Peyer's patch (tissue), 4 donors: ENCODE data around the gene GPT2.

Experiments used
- POLR2A ChIP-seq, 2 donors: fragments of 450-650 bp; IDR thresholded peaks; one replicate each; pipeline ENCODE4 v1.5.1; 2017; ENCODE audit warnings: antibody characterized with exemption in 2 of 2, mild to moderate bottlenecking in 2 of 2, moderate library complexity in 2 of 2
- TF ChIP-seq, protein P1 (sequence below), 6 experiments: fragments of 450-650 bp in 4 of 6; fragments of 200-600 bp in 2 of 6; sonication (generic) in 1 of 6; IDR thresholded peaks; one replicate each; pipeline ENCODE4 v1.5.1; 2017 to 2019; ENCODE audit warnings: antibody characterized with exemption in 6 of 6, mild to moderate bottlenecking in 3 of 6, moderate library complexity in 1 of 6

DNA sequence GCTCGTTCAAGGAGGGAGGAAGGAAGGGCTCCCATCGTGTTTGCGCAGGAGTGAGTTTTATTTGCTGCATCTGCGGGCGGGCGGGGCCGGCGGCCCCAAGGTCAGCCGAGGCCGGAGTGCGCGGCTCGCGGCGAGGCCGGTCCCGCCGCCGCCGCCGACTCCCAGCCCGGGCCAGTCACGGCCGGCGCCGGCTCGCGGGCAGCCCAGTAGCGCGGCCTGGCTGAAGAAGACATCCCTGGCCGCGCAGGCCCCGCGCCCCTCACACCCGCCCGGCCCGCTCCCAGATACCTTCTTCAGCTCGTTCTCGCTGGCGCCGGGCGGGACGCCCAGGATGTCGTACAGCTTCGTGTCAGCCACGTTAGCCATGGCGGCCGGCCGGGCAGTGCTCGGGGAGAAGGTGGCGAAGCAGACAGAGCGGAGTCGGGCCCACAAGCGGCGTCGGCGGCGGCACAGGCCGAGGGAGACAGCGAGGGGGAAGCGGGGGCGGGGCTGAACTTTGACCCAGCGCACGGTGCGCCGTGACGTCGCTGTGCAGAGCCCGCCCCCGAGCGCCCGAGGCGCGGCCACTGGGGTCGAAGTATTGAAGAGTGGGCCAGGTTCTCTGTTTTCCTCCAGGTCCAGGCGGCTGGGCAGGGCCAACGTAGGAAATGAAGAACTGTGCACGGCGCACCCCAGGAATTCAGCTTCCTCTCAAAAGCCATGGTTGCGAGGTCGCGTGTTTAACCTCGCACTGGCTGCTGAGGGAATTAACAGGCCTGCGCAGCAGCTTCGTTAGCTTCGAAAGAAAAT, 89.2 kb downstream of the GPT2 start, which contains the start of gene DNAJA2:
- TF ChIP-seq, protein P1, sequence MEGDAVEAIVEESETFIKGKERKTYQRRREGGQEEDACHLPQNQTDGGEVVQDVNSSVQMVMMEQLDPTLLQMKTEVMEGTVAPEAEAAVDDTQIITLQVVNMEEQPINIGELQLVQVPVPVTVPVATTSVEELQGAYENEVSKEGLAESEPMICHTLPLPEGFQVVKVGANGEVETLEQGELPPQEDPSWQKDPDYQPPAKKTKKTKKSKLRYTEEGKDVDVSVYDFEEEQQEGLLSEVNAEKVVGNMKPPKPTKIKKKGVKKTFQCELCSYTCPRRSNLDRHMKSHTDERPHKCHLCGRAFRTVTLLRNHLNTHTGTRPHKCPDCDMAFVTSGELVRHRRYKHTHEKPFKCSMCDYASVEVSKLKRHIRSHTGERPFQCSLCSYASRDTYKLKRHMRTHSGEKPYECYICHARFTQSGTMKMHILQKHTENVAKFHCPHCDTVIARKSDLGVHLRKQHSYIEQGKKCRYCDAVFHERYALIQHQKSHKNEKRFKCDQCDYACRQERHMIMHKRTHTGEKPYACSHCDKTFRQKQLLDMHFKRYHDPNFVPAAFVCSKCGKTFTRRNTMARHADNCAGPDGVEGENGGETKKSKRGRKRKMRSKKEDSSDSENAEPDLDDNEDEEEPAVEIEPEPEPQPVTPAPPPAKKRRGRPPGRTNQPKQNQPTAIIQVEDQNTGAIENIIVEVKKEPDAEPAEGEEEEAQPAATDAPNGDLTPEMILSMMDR (IDR thresholded peaks at IDR 0.05), result no peak
- peak; percentile 79 to 86 for TF ChIP-seq POLR2A (IDR thresholded peaks at IDR 0.05)
